GM21786 (cell line): ENCODE data around the gene OR2V2.
"Not testable (repeated sequence)": the region's sequence is repeated elsewhere in the genome, so short reads cannot be mapped to it uniquely, and the experiment has no call there.

Source experiments
- ATAC-seq: cut with Tn5 transposase; IDR thresholded peaks from one replicate; pipeline ENCODE4 v1.9.1; 2021; ENCODE audit not compliant: unreplicated experiment

Gene OR2V2

DNA sequence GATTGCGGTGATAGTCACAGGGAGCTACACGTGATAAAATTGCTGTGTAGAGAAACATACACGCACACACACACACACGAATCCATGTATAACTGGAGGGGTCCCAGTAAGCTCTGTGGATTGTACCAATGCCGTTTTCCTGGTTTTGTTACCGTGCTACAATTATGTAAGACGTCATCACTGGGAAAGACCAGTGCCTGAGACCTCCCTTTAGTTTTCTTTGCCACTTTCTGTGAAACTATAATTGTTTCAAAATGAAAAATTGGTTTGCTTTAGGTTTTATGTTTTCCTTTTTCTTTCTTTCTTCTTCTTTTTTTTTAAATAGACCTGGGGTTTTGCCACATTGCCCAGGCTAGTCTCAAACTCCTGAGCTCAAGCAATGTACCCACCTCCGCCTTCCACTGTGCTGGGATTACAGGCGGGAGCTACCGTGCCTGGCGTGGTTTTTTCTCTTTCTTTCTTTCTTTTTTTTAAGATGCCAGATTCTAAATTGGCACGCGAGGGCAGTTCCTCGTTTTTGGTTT, 21.3 kb downstream of the OR2V2 start:
- no peak for ATAC-seq

GRCh38 chr5:181169459-181170236, 22.3 kb downstream of the OR2V2 start:
- ATAC-seq = not testable (repeated sequence)

GRCh38 chr5:181170237-181170825, 22.9 kb downstream of the OR2V2 start:
- no peak for ATAC-seq

GRCh38 chr5:181170996-181171395, 23.6 kb downstream of the OR2V2 start:
- no peak for ATAC-seq

GRCh38 chr5:181171782-181172181, 24.4 kb downstream of the OR2V2 start:
- ATAC-seq = no peak

- peak; percentile 35 for ATAC-seq
Observed at GRCh38 chr5:181173027-181173419, 25.6 kb downstream of the OR2V2 start.

DNA sequence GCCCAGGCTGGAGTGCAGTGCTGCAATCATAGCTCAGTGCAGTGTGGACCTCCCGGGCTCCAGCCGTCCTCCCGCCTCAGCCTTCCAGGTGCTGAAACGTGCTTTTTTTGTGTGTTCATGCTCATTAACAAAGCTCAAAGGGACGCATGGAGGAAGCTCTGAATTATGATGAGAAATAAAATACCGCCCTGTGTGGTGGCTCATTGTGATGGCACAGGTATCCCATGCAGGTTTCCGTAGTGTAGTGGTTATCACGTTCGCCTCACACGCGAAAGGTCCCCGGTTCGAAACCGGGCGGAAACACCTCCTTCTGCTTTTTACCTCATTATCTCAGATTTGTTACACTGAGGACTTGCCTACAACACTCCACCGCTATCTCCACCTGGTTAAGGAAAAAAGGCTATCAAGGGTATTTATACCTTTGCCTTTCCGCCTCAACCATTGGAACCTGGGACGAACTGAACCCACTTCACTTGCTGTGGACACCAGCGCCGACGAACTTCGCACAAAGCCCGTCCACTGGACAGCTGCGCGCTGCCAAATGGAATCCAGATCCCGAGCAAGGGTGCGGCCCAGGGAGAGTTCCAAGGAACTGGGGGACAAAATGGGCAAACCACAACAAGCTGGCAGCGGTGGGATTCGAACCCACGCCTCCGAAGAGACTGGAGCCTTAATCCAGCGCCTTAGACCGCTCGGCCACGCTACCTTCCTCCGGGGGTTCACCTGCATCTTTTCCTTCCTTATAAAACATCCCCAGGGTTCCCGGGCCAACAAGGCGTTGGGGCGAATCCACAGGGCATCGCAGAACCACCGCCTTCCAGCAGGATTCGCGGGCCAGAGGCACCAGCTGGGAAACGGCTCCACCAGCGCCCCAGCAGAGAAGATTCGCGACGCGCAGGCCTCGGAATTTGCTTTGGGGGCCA, 26.3 kb downstream of the OR2V2 start:
- ATAC-seq = peak; percentile 43

GRCh38 chr5:181176254-181176952, 29.0 kb downstream of the OR2V2 start:
- ATAC-seq = no peak

DNA sequence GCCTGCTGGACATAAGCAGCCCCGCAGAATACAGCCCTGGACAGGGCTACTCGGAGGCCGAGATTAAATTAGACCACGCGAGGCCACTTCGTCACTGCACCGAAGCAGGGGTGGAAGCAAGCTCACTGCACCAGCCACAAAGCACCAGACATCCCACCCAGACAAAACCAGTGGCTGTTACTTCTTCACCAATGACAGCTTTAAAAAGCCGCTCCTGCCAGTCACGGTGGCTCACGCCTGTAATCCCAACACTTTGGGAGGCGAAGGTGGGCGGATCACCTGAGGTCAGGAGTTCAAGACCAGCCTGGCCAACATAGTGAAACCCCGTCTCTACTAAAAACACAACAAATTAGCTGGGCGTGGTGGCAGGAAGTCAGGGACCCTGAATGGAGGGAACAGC, 30.2 kb downstream of the OR2V2 start:
- ATAC-seq = not testable (repeated sequence)

DNA sequence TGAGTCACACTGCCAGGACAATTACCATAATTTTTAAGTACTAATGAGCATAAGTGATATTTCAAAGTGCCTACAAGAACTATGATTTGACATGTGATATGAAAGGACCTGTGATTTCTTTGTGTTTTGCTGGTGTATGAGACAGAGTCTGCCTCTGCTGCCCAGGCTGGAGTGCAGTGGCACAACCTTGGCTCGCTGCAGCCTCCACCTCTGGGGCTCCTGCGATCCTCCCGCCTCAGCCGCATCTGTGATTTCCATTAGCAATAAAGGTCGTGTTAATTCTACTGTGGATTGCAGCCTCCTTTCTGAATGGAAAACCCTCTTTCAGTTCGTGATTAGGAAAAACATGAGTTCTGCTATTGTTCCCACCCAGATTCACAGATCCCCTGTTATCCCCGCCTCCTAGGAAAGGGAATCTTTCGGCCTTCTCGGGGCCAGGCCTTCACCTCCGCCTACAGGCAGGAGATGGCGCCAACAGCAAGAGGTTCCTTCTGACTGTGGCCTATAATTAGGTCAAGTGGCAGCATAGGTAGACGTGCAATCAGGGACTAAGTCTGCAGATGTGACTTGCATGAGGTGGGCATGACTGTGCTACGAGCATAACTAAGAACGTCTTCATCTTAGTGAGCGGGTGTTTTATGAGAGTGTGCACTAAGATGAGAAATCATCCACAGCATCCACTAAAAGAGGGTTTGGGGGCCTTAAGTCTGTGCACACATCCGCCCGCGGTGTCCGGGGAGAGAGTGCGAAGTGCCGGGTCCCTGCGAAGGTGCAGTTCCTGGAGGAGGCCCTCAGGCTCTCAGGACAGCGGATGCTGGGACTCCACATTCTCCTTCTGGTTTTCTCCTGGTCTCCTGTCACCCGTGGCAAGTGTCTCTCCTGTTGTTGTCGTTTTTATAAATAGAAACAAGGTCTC, 34.5 kb downstream of the OR2V2 start:
- ATAC-seq = peak; percentile 56

- ATAC-seq = no peak
Observed at GRCh38 chr5:181182651-181183050, 35.3 kb downstream of the OR2V2 start.

DNA sequence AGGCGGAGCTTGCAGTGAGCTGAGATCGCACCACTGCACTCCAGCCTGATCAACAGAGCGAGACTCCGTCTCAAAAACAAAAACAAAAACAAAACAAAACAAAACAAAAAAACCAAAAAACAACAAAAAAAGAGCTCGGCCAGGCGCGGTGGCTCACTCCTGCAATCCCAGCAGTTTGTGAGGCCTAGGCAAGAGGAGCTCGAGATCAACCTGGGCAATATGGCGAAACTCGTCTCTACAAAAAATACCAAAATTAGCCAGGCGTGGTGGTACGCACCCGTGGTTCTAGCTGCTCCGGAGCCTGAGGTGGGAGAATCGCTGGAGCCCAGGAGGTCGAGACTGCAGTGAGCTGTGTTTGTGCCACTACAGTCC, 37.4 kb downstream of the OR2V2 start:
- no peak for ATAC-seq

- ATAC-seq = no peak
Observed at GRCh38 chr5:181185560-181185959, 38.2 kb downstream of the OR2V2 start.

DNA sequence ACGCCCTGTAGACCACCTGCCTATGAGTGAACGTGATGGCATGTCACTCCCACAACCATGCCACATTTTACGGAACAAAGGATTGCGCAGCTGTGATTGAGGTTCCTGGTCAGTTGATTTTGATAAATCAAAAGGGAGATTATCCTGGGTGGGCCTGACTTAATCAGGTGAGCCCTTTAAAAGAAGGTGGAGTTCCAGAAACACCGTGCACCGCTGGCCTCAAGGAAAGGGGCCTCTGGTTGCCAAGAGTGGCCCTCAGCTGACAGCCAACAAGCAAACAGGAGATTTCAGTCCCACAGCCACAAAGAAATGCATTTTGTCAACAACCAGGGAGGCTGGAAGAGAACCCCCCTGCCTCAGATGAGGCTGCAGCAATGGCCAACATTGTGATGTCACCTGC, 38.6 kb downstream of the OR2V2 start:
- ATAC-seq = no peak

DNA sequence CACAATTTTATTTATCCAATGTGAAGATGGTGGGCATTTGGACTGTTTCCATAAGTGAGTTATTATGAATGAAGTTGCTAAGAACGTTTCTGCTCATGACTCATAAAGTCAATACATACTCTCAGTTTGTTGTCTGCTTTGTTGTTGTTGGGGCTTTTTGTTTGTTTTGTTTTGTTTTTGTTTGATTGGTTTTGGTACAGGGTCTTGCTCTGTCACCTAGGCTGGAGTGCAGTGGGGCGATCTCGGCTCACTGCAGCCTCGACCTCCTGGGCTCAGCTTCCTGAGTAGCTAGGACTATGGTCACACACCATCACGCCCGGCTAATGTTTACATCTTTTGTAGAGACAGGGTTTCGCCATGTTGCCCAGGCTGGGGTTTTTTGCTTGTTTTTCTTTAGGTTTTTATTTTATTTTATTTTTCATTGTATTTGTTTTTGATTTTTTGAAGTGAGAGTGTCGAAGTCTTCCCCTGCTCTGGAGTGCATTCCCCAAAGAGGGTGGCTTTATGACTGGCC, 39.7 kb downstream of the OR2V2 start:
- no peak for ATAC-seq

DNA sequence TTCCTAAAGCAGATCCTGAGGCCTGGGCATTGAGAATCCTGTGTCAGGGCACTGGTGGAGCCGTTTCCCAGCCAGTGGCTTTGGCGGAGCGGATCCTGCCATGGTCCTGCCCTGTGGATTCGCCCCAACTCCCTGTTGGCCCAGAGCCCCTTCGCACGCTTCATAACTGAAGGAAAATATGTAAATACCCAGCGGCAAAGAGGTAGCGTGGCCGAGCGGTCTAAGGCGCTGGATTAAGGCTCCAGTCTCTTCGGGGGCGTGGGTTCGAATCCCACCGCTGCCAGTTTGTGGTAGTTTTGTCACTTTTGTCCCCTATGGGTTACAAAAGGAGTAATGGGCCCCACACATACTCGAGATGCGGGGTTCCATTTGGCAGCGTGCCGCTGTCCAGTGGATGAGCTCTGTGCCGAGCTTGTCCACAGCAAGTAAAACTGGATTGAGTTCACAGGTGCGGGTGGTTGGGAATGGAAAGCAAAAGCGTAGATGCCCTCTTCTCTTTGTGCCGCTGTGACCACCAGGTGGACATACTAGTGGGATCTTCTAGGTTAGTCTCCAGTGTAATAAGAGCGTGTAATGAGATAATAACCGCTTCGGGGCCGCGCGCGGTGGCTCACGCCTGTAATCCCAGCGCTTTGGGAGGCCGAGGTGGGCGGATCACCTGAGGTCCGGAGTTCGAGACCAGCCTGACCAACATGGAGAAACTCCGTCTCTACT, 40.3 kb downstream of the OR2V2 start:
- no peak for ATAC-seq

DNA sequence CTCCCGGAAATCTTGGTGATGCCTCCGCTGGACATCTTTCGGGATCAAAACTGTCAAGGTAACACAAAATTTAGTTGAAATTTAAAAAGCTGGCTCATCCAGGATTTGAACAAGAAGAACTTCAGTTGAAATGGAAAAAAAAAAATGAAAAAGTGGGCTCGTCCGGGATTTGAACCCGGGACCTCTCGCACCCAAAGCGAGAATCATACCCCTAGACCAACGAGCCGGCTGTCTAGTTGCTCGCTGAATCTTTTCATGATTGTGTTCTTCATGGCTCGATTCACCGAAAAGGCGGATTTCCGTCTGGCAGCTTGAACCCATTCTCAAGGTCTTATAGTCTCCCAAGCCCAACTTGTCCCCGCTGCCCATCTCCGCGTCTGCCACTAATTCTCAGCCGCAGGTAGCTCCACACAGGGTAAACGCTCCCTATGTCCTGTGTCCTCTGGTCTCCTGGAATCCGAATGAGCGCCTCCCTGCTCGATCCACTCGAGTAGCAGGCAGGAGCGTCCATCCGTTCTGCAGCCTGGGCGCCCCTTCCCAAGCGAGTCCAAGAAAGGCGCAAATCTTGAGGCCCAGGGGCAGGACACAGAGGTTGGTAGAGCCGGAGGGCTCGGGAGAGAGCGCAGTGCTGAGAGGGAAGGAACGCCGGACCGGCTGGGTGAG, 41.4 kb downstream of the OR2V2 start:
- ATAC-seq = no peak

- ATAC-seq = no peak
Observed at GRCh38 chr5:181189363-181189961, 42.1 kb downstream of the OR2V2 start.
